Kidney (tissue), 14 donors: Measurements from ENCODE around the gene VSIG10. TPM values are rescaled to one million over a fixed set of nuclear protein-coding genes. Genes with fewer than 3 reads are reported as not detected.

Experiments used
- DNase-seq, 5 donors: peaks; one replicate each; pipeline ENCODE4 v3.0.0-alpha.2; 2013 to 2020
- FAIRE-seq: peaks from 2 replicates; lab custom pipeline; 2012; peaks lifted over from hg19 to GRCh38; lab: Jason Lieb, UNC
- H3K27ac ChIP-seq, 2 donors: one replicate each; pipeline ENCODE4 v1.7.0; 2013; ENCODE audit warnings: low read depth in 2 of 2, low read length in 2 of 2, inconsistent platforms in 1 of 2
- H3K27me3 ChIP-seq: one replicate; pipeline ENCODE4 v1.7.1; 2013; ENCODE audit warnings: low read length, inconsistent platforms; ENCODE audit not compliant: control insufficient read depth, insufficient read depth
- H3K36me3 ChIP-seq, 3 donors: one replicate each; pipeline versions ENCODE4 v1.7.0 to v1.7.1; 2013; ENCODE audit warnings: low read length in 3 of 3, control low read depth in 1 of 3, inconsistent platforms in 1 of 3; ENCODE audit not compliant: insufficient read depth in 3 of 3, control insufficient read depth in 2 of 3
- H3K4me1 ChIP-seq, 3 donors: one replicate each; pipeline versions ENCODE4 v1.7.0 to v1.7.1; 2013; ENCODE audit warnings: low read length in 3 of 3, inconsistent platforms in 1 of 3, low read depth in 1 of 3; ENCODE audit not compliant: control insufficient read depth in 2 of 3, insufficient read depth in 2 of 3
- H3K4me3 ChIP-seq, 3 donors: one replicate each; pipeline versions ENCODE4 v1.7.0 to v1.8.1; 2013; ENCODE audit warnings: low read length in 3 of 3, control low read depth in 1 of 3, inconsistent platforms in 1 of 3
- H3K9ac ChIP-seq, 3 donors: one replicate each; pipeline versions ENCODE4 v1.7.0 to v1.7.1; 2013; ENCODE audit warnings: low read length in 3 of 3, control low read depth in 1 of 3, inconsistent platforms in 1 of 3
- H3K9me3 ChIP-seq, 3 donors: one replicate each; pipeline versions ENCODE4 v1.7.0 to v1.7.1; 2013; ENCODE audit warnings: low read length in 3 of 3, control low read depth in 1 of 3, inconsistent platforms in 1 of 3; ENCODE audit not compliant: control insufficient read depth in 2 of 3, insufficient read depth in 1 of 3
- CTCF ChIP-seq: IDR thresholded peaks from 3 replicates; pipeline ENCODE4 v1.5.1; 2012; ENCODE audit warnings: mild to moderate bottlenecking, moderate library complexity, borderline replicate concordance; ENCODE audit not compliant: insufficient read depth; ENCODE audit errors: extremely low read depth
- intact Hi-C: fragments of 100-400 bp; cut with DNase I; formaldehyde crosslinking; loops from one replicate; pipeline ENCODE4 v1.11.1; 2022
- polyA plus RNA-seq: library from polyadenylated mRNA; stranded (reverse); fragments of 350-450 nt; fragmentation: Illumina TruSeq; extraction: RNeasy Lipid Tissue Mini Kit (QIAGEN cat#74804); gene quantifications from one replicate; pipeline ENCODE4 v1.2.3, GENCODE V29; 2014; ENCODE audit warnings: low read depth, low replicate concordance; ENCODE audit not compliant: insufficient read depth
- total RNA-seq: library from RNA; stranded (reverse); fragmentation: NEBNext Ultra II Directional; extraction: Animal tissue kit (Norgen Biotek cat#: 25700); gene quantifications from one replicate; pipeline ENCODE4 v1.2.1, GENCODE V29; 2021
- donor health status: control.
- donor health status: control.
- donor health status: control.
- donor health status: control.
- donor health status: control.
- donor health status: DM: yes; HTN: yes; CAD: no.
- donor health status: Normal renal cell carcinoma (clear cell type).

The VSIG10 gene
- total and polyA plus RNA-seq, 2 donors from 2014 or later, result 15.8 to 26.1 TPM

- no peak for FAIRE-seq
Measured at GRCh38 chr12:118036672-118037411, 67.0 kb downstream of the VSIG10 start.

GRCh38 chr12:118035190-118036041 is 68.4 kb downstream of the VSIG10 start:
- Histone ChIP-seq H3K9me3 (no peaks in the 10 kb centered on the region), H3K27me3 (no peaks in the 10 kb centered on the region), H3K4me3 (no peak overlapping the region), H3K9ac (no peak overlapping the region), H3K36me3 (peaks cover 9 to 68% (median 49%) of the 10 kb centered on the region in 3 donors), H3K27ac (no peak overlapping the region), H3K4me1 (no peaks in the 10 kb centered on the region)
- FAIRE-seq (no peak), DNase-seq (peak in 1 of 5 donors; percentile 16)
- TF ChIP-seq CTCF, result no peak
- intact Hi-C loops, result no loop called here

More at GRCh38 chr12:118036672-118037411, 67.0 kb downstream of the VSIG10 start:
- H3K4me3 ChIP-seq, result no peak overlapping the region
- peaks cover 14 to 76% (median 53%) of the 10 kb centered on the region in 3 donors for H3K36me3 ChIP-seq
- no peak for TF ChIP-seq CTCF
- H3K9ac ChIP-seq, result no peak overlapping the region
- no peaks in the 10 kb centered on the region for H3K27me3 ChIP-seq
- no peak overlapping the region for H3K27ac ChIP-seq
- intact Hi-C loops, result no loop called here
- no peak for DNase-seq
- H3K9me3 ChIP-seq, result no peaks in the 10 kb centered on the region
- H3K4me1 ChIP-seq, result no peaks in the 10 kb centered on the region

GRCh38 chr12:118034429-118035189 is 69.2 kb downstream of the VSIG10 start:
- TF ChIP-seq CTCF, result peak; percentile 28
- Histone ChIP-seq H3K27me3 (no peaks in the 10 kb centered on the region), H3K36me3 (peaks cover 6 to 66% (median 45%) of the 10 kb centered on the region in 3 donors), H3K4me3 (no peak overlapping the region), H3K9me3 (no peaks in the 10 kb centered on the region), H3K9ac (no peak overlapping the region), H3K27ac (no peak overlapping the region), H3K4me1 (no peaks in the 10 kb centered on the region)
- intact Hi-C loops, result no loop called here
- FAIRE-seq, result no peak
- DNase-seq, result peak in 3 of 5 donors; percentile 38 to 72 (median 63)
